MM.1S (cell line): ENCODE measurements around the gene VAMP7.

Source experiments
- CTCF ChIP-seq: fragments of 300-600 bp; sonication (generic); IDR thresholded peaks from 2 replicates; pipeline ENCODE4 v1.5.1; 2016; ENCODE audit warnings: antibody characterized with exemption, low read length, mixed read lengths
- EZH2 ChIP-seq: fragments of 300-600 bp; sonication (generic); optimal IDR thresholded peaks from 2 replicates; pipeline ENCODE3; 2017; ENCODE audit warnings: low read depth, mild to moderate bottlenecking, antibody characterized with exemption, low read length, mixed read lengths
- EZH2phosphoT487 ChIP-seq: fragments of 300-600 bp; sonication (generic); IDR thresholded peaks from 2 replicates; pipeline ENCODE4 v1.6.1; 2018; ENCODE audit warnings: antibody characterized with exemption, low read length

DNA sequence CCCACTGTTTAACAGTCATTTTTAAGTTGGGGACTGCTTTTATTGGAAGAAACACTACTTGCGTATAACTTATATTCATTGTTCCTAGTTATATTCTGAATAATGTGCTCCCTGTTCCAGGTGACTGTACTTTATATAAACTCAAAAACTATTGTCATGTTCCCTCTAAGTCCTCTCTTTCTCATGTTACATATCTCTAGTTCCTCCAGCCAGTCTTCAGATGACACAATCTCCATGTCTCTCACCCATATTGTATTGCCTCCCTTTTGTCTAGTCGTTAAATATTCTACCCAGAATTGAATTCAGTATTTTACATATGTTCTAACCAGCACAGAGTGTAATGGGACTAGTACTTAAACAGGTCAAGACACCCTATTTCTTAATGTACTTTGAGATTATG lies 5.3 kb downstream of the VAMP7 start:
- no peak for TF ChIP-seq CTCF
- TF ChIP-seq EZH2, result no peak
- TF ChIP-seq EZH2phosphoT487, result no peak
